NCI-H1105 treated with DMSO at 0.1 percent for 48 hours (cell line): Measurements from ENCODE around the gene FAM162A.

Experiments
- DNase-seq: peaks from one replicate; lab custom pipeline; 2025; lab: John Stamatoyannopoulos, UW

The FAM162A gene

GRCh38 chr3:122387709-122388108 lies 3.7 kb downstream of the FAM162A start:
- no peak for DNase-seq

- no peak for DNase-seq
These were observed 5.2 kb downstream of the FAM162A start for GRCh38 chr3:122389197-122389596.

GRCh38 chr3:122389892-122390291 lies 5.9 kb downstream of the FAM162A start:
- no peak for DNase-seq

DNA sequence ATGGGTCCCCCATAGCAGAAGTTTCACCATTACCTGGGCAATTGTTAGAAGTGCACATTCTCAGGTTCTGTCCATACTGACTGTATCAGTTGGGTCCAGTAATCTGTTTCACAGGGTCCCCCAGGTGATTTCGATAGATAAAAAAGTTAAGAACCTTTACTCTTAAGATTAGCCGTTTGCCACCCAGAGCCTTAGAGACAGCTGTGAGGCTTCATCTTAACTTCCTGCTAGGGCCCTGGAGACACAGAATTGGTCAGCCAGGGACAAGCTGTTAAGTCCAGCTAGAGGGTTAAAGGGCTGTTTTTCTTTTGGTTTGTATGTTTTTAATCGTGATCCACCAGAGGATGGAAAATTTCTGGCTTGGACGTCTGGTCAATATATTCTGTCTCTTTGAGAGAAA lies 6.7 kb downstream of the FAM162A start:
- DNase-seq = no peak

DNA sequence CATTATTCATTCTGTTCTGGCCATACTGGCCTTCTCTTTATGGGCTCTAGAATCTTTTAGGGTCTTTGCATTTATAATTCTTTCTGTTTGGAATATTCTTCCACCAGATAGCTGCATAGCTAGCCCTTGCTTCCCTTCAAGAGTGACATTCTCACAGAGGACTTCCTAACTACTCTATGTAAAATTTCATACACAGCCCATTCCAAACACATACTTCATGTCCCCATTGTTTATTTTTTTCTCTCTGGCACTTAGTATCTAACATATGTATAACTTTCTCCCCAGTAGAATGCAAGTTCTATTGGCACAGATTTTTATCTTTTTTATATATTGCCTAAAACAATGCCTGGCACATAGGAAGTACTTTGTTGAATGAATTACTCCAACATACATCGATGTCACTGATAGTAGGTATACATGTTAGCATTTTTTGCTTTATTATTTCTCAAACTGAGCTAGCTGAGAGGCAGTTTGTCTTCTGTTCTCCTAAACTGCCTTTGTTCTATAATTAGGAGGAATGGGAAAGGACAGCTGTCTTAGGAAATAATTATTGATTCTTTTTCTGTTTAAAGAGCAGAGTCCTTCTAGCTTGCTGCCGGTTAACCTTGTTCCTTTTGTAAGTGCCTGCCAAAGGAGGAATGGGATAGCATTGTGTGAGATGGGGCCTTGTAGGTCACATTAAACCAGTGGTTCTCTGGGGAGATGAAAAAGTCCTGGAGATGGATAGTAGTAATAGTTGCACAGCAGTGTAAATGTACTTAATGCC lies 7.9 kb downstream of the FAM162A start:
- DNase-seq = no peak

GRCh38 chr3:122392868-122393844 lies 9.2 kb downstream of the FAM162A start:
- peak; percentile 79 for DNase-seq

DNA sequence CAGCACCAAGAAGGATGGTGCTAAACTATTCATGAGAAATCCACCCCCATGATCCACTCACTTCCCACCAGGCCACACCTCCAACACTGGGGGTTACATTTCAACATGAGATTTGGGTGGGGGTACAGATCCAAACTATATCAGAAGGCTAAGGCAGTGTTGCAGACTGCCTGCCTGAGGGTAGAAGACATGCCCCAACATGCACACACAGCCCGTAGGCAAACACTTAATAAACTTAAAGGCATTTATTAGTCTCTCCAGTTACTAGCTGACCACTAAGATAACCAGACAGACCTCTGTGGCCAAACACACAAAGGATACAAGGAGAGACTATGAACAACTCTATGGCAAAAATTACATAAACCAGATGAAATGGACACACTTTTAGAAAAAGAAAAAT lies 10.2 kb downstream of the FAM162A start:
- DNase-seq = no peak

- no peak for DNase-seq
These were observed 11.6 kb downstream of the FAM162A start for GRCh38 chr3:122395582-122395981.

DNA sequence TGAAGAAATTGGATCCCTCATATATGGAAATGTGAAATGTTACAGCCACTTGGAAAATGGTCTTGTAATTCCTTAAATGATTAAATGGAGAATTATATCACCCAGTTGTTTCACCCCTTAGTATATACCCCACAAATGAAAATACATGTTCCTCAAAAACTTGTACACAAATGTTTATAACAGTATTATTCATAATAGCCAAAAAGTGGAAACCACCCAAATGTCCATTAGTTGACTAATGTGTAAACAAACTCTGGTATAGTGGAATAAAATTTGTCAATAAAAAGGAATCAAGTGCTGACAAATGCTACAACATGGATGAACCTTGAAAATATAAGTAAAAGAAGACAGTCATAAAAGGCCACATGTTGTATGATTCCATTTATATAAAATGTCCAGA lies 12.5 kb downstream of the FAM162A start:
- no peak for DNase-seq

DNA sequence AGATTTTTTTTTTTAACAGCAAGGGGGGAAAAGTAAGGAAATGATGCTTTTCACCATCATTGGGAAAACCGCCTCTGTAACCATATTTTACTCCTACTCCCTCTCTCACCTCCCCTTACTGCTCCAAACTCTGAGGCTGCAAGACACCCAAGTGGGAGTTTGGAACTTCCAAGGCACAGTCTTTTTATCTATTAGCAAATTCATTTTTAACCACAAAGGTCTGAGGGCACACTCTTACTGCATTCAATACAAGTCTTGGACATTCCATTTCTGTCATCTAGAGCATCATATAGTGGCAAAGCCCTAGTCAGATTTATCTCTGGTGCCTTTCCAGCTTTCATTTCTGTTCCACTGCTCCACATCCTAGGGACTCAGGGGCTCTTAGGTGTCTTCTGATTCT lies 13.2 kb downstream of the FAM162A start:
- DNase-seq = no peak

- DNase-seq = no peak
These were observed 14.9 kb downstream of the FAM162A start for GRCh38 chr3:122398920-122399319.

DNA sequence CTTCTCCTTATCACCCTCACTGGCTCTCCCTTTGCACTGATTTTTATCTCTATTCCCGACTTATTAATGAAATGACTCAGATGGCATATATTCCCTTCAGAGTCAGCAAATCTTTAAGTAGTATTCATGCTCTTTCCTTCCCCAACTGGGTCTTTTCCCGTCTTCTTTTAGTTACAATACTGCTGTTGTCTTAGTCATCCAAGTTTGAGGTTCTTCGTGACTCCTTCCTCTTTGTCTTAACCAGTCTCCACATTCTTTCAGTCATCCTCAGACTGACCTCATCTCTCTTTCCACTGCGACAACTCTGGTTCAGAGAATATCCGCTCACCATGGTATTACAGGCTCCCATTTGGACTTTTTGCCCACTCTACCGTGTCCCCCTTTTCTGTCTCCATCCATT lies 19.5 kb downstream of the FAM162A start:
- no peak for DNase-seq

DNA sequence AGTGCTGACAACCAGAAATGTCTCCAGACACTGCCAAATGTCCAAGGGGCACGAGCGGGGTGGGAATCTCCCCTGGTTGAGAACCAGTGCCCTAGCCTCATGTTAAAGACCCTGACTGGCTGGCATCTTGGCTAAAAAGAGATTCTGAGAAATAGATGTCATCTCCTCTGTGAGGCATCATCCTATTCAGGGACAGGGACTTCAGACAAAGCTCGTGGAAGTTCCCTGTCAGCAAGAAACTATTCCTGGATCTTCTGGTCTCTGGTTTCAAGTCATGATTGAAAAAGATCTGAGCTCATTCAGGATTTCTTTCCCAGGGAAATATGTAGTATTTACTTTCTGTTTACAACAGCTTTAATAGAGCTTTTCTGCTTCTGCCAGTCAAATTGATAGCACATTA lies 21.0 kb downstream of the FAM162A start:
- no peak for DNase-seq

DNA sequence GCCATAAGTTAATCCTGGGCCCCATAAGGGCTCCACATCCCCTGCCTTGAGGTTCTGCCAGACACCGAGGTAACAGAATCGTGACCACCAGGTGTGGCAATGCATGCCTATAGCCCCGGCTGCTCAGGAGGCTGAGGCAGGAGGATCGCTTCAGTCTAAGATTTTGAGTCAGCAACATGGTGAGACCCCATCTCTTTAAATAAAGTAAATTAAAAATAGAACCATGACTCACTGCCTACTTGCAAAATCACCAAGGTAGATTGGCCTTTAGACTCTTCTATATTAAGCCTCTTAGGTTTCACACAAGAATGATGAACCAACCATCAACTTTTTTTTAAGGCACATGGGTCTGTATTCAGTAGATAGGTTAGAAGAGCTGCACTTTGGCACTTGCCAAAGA lies 22.2 kb downstream of the FAM162A start:
- DNase-seq = no peak

- no peak for DNase-seq
These were observed 24.0 kb downstream of the FAM162A start for GRCh38 chr3:122407946-122408345.

GRCh38 chr3:122409446-122409845 lies 25.5 kb downstream of the FAM162A start:
- no peak for DNase-seq

DNA sequence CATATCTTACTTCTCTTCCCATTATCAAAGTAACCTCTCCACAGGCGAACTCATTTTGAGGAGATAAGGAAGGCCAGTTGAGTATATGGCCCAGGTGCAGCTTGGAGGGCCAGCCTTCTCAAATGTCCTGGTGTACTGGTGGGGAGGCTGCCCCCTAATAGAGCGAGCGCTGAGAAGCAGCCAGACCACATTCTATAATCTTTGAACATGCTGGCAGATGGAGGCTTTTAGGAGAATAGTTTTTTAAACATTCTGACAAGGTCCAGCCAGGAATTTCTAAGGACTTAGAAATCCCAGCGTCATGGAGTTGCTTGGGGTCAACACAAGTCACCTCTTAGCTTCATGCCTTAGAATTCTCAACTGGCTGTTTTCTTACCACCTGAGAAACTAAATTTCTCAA lies 26.1 kb downstream of the FAM162A start:
- no peak for DNase-seq

GRCh38 chr3:122410639-122411038 lies 26.7 kb downstream of the FAM162A start:
- DNase-seq = no peak

DNA sequence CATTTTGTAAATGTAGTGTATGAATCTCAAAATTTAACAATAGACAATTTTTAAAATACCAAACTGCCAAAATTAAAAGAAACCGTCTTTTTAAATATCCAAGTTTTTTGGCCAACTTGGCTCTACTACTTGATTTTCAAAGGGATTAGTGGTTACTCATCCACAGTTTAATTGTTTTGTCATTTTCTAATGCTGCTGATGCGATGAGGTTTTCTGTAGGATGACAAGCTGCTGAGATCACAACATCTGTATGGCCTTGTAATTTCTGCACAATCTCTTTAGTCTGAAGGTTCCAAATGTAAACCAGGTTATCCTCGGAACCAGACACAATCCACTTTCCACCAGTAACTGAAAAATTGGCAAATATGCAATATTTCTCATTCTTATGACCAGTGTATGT lies 30.4 kb downstream of the FAM162A start:
- DNase-seq = no peak

DNA sequence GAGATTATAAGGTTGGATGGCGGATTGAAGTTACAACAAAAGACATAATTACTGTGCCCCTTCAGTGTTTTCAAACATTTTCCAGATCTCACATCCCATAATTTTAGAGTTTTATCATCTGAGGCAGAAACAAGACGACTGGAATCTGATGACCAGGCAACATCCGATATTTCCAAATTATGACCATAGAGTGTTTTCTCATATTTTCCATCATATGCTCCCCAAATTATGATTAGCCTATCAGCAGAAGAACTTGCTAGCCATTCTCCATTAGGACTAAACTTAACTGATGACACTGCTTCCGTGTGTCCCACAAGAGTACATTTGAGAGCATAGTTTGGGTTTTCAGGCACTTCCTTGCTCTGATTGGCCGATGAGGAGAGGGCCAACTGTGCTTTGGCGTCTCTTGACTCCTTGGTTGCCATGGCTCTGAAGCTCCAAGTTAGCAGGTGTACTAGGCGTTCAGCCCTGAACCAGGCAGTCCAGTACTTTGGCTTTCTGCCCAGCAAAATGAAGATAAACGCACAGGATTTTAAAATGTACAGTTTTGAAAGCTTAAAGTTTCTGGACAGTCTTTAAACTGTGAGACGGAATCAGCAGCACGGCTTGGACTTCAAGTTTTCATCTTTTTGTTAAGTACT lies 31.2 kb downstream of the FAM162A start:
- no peak for DNase-seq

- DNase-seq = no peak
These were observed 32.0 kb downstream of the FAM162A start, which contains the start of gene WDR5B for GRCh38 chr3:122415762-122416654. Gene WDR5B, minus strand, starts transcription at chr3:122416062. Its CDS starts 534 bp downstream, at chr3:122415528.
